NT2/D1 (cell line): Measurements from ENCODE around the gene ARHGEF4.

Experiments
- YY1 ChIP-seq: IDR thresholded peaks from 2 replicates; pipeline ENCODE4 v1.6.1; 2011; ENCODE audit not compliant: insufficient read length, insufficient read depth
- ZNF274 ChIP-seq: IDR thresholded peaks from 2 replicates; pipeline ENCODE4 v1.6.1; 2011; ENCODE audit warnings: mild to moderate bottlenecking, low read depth, low read length

GRCh38 chr2:131077182-131077846, 240.6 kb downstream of the ARHGEF4 start:
- TF ChIP-seq YY1 (no peak), ZNF274 (no peak)
